ENCODE measurements around the gene ATP13A4. TPM values are rescaled to one million over a fixed set of nuclear protein-coding genes. Genes with fewer than 3 reads are reported as not detected.

Gene ATP13A4
- total RNA-seq, 4 donors from 2014 or later, result 0.56 TPM; not detected in 3

GRCh38 chr3:193594946-193595689 is 40.4 kb upstream of the ATP13A4 start:
- no peak for TF ChIP-seq CTCF (IDR thresholded peaks at IDR 0.05 in 4 of 5, conservative IDR thresholded peaks at IDR 0.05 in 1 of 5)
- no peak for TF ChIP-seq POLR2A (IDR thresholded peaks at IDR 0.05)
- H3K4me3 ChIP-seq, result peak overlapping the region in 2 of 4 donors; percentile 87 to 97
- intact Hi-C loops (cut with DNase I; ENCODE audit: low total_unique reads), result loop anchor here (5.0 kb wide), 2 partner anchors 387 to 678 kb away; partner anchors contain the start of gene MB21D2

GRCh38 chr3:193593668-193594030 is 39.0 kb upstream of the ATP13A4 start:
- peak overlapping the region; percentile 87 to 98 (median 96) for H3K4me3 ChIP-seq
- in situ Hi-C loops (cut with MboI; ENCODE audit: low sequenced_read_pairs in 4 of 4) (loop anchor here in 1 of 4 donors (25.0 kb wide), 1 partner anchor 681 kb away; the partner anchor contains the start of gene MB21D2), intact Hi-C loops (cut with DNase I; ENCODE audit: low total_unique reads) (loop anchor here (2.0 to 5.0 kb wide), 3 partner anchors 353 to 676 kb away; partner anchors contain the start of genes MB21D2 and PLAAT1)
- H3K27ac ChIP-seq, result peak overlapping the region; percentile 94 to 95 (median 95)
- H3K9me3 ChIP-seq, result no peaks in the 10 kb centered on the region
- H3K4me1 ChIP-seq, result peaks cover 22% of the 10 kb centered on the region in 2 donors
- peak in 1 of 2 donors; percentile 2 for ATAC-seq
- no peak for DNase-seq
- TF ChIP-seq POLR2A (IDR thresholded peaks at IDR 0.05) (no peak), CTCF (IDR thresholded peaks at IDR 0.05 in 4 of 5, conservative IDR thresholded peaks at IDR 0.05 in 1 of 5) (no peak)
- H3K27me3 ChIP-seq, result no peaks in the 10 kb centered on the region
- no peaks in the 10 kb centered on the region for H3K36me3 ChIP-seq

More at GRCh38 chr3:193594946-193595689, 40.4 kb upstream of the ATP13A4 start:
- in situ Hi-C loops (cut with MboI; ENCODE audit: low sequenced_read_pairs in 4 of 4), result loop anchor here in 1 of 4 donors (25.0 kb wide), 1 partner anchor 683 kb away; the partner anchor contains the start of gene MB21D2
- Histone ChIP-seq H3K4me1 (peaks cover 22% of the 10 kb centered on the region in 2 donors), H3K27me3 (no peaks in the 10 kb centered on the region), H3K36me3 (no peaks in the 10 kb centered on the region), H3K27ac (no peak overlapping the region), H3K9me3 (no peaks in the 10 kb centered on the region)
- no peak for DNase-seq
- ATAC-seq, result no peak

GRCh38 chr3:193592841-193593667 is 38.4 kb upstream of the ATP13A4 start, which contains the start of gene OPA1:
Gene OPA1 (plus strand): TSS chr3:193593208. CDS start chr3:193593378, 170 bp downstream.
- DNase-seq, result peak; percentile 95 to 97
- Histone ChIP-seq H3K27me3 (no peaks in the 10 kb centered on the region), H3K9me3 (no peaks in the 10 kb centered on the region), H3K4me1 (peaks cover 22% of the 10 kb centered on the region in 2 donors), H3K4me3 (peak within 1 kb of the TSS; percentile 87 to 98 (median 96)), H3K36me3 (no peaks in the 10 kb centered on the region), H3K27ac (peak within 1 kb of the TSS; percentile 94 to 95 (median 95))
- TF ChIP-seq POLR2A (IDR thresholded peaks at IDR 0.05) (peak; percentile 60 to 73), CTCF (IDR thresholded peaks at IDR 0.05 in 4 of 5, conservative IDR thresholded peaks at IDR 0.05 in 1 of 5) (peak in 4 of 5 experiments; percentile 27 to 49 (median 32))
- peak; percentile 96 to 97 for ATAC-seq
- intact Hi-C loops (cut with DNase I; ENCODE audit: low total_unique reads), result loop anchor here (2.0 to 5.0 kb wide), 3 partner anchors 352 to 676 kb away; partner anchors contain the start of genes MB21D2 and PLAAT1
- in situ Hi-C loops (cut with MboI; ENCODE audit: low sequenced_read_pairs in 4 of 4), result loop anchor here in 1 of 4 donors (25.0 kb wide), 1 partner anchor 681 kb away; the partner anchor contains the start of gene MB21D2

GRCh38 chr3:193590088-193590856 is 35.6 kb upstream of the ATP13A4 start:
- no peaks in the 10 kb centered on the region for H3K36me3 ChIP-seq
- TF ChIP-seq CTCF (IDR thresholded peaks at IDR 0.05 in 4 of 5, conservative IDR thresholded peaks at IDR 0.05 in 1 of 5), result no peak
- no peak for TF ChIP-seq POLR2A (IDR thresholded peaks at IDR 0.05)
- H3K4me3 ChIP-seq, result no peak overlapping the region
- ATAC-seq (no peak), DNase-seq (no peak)
- H3K4me1 ChIP-seq, result peaks cover 18 to 22% of the 10 kb centered on the region in 2 donors
- no peaks in the 10 kb centered on the region for H3K9me3 ChIP-seq
- in situ Hi-C loops (cut with MboI; ENCODE audit: low sequenced_read_pairs in 4 of 4), result loop anchor here in 1 of 4 donors (25.0 kb wide), 1 partner anchor 678 kb away; the partner anchor contains the start of gene MB21D2
- no peaks in the 10 kb centered on the region for H3K27me3 ChIP-seq
- intact Hi-C loops (cut with DNase I; ENCODE audit: low total_unique reads), result loop anchor here (5.0 kb wide), 2 partner anchors 392 to 673 kb away; partner anchors contain the start of gene MB21D2
- no peak overlapping the region for H3K27ac ChIP-seq

Measured in gastrocnemius medialis (tissue), 4 donors.